HG03108 (cell line): ENCODE results near the gene KIF1A.

ENCODE experiments used
- ATAC-seq: cut with Tn5 transposase; IDR thresholded peaks from one replicate; pipeline ENCODE4 v1.9.1; 2021; ENCODE audit warnings: moderate library complexity; ENCODE audit not compliant: unreplicated experiment

Gene KIF1A

DNA sequence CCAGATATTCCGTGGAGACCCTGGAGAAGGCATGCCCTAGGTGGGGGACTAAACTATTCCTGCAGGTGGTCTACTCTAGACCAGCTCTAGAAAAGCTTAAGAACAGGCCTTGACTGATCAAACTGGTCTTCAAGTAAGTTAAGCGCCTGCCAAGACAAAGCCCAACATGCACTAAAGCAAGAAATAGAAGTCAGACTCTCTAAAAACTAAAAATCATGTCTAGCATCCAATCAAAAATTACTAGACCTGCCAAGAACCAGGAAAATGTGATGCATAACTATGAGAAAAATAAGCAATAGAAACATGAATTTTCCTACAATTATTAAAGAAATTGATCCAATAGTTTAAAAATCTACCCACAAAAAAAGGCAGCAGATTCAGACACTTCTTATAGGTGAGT is 13.6 kb downstream of the KIF1A start:
- no peak for ATAC-seq

DNA sequence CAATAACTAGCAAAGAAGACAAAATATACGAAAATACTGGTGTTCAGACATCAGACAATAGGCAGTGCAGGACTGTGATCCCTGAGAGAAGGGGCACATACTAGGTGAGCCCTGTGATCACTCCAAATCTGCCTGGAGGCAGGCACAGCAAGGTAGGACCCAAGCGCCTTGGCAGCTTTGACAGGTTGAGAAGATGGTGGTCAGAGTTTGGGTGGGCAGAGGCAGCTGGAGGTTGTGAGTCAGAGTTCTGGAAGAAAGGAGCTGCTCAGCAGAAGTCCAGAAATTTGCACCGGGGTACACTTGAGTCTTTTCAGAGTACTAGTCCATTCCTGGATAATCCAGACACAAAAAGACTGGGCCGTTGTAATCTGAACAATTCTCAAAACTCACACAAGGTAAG is 14.0 kb downstream of the KIF1A start:
- ATAC-seq, result no peak

DNA sequence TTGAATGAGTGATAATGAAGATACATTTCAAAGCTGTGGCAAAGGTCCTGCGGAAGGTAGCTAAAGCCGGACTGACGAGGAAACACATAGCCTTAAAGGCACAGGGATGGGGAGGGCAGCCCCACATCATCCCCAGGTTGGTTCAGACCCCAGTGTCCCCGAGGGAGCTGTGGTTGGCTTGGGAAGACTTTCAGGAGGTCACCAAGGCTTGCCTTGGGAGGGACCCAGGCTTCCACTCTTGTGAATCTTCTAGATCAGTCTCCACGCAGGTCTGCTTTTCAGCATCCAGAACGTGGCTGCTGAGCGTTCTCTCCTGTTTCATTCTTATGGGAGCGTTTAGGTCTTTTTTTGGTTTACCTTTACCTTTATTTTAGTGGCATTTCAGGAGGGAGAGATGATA is 16.8 kb downstream of the KIF1A start:
- ATAC-seq, result no peak

DNA sequence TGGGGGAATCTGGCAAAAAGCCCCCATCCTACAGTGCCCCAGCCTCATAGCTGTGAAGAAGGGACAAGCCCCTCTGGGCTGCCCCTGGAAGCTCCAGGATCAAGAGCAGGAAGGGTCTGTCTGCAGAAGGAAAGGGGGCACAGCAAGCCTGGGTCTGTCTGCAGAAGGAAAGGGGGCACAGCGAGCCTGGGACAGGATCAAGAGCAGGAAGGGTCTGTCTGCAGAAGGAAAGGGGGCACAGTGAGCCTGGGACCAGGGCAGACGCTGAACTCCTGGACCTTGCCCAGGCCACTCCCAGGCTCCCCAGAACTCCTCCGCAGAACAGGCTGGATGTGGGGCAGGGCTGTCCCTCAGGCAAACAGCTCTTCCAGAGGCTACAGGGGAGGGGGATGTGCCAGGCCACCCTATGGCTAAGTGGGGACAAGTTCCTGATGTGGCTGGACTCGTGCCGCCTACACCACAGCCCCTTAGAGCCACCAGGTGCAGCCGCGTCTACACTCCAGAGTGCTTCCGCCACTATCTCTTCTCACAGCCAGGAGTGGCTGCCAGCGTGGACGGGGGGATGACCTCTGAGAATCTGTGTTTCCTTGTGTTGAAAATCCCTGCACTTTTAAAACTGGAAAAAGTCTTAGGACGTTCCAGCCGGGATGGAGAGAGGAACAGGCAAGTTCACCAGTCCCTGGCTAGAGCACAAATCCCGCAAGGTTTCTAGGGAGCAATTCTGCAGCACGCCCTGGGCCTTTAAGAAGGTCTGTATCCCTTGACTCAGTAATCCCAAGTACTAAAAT is 20.8 kb downstream of the KIF1A start:
- no peak for ATAC-seq

DNA sequence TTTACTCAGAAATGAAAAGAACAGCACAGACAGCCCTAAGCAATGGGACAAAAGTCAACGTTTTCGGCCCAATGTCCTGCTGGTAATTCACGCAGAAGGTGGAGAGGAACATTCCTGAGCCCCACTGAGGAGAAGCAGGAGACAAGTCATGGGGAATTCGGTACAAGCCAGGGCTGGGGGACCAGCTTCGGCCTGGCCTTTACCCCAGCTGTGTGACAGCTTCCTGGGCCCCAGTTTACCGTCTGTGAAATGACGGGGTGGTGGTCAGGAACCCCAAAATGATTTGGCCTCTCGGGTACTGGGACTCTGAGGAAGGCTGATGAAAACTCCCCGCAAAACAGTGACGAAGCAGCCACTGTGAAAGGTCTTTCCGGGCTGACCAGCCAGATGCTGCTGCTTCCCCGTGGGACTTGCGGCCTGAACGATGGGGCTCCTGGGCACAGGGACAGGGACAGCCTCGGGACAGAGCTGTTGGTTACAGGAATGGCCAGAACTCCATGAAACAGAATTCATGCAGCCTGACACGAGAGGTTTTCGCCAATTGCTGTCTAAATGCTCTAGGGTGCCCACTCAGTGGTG is 21.6 kb downstream of the KIF1A start:
- no peak for ATAC-seq

DNA sequence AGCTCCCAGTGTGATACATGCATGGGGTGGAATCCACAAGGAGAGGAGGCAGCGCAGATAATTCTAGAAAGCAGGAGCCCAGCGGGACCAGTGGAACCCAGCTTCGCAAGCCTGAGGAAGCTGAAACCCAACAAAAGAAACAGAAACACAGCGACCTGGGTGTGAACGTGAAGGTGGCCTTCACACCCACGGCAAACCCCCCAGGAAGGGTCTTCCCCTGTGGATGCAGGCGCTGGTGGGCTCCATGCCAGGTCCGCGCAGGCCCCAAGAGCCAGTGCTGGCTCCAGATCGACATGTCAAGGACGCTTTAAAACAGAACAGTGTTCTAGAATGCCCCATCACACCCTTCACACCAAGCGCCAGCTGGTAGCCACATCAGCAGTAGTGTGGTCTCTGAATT is 22.1 kb downstream of the KIF1A start:
- ATAC-seq, result no peak

DNA sequence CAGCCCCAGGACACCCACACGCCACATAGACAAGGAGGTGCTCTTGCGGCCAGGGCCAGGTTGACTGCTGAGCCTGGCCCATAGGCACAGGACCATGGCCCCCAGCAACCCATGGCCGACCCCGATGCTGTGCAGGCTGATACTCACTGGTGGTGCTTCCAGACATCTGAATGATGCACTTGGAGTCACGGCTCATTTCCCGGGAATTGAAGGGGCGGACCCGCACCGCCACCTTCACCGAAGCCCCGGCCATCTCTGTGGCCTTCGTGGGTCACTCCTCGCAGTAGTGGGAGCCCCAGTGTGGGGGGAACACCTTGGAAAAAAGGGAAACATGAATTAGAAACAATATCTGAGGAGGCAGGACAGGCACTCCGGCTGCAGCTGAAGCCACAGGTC is 22.5 kb downstream of the KIF1A start:
- ATAC-seq, result no peak

DNA sequence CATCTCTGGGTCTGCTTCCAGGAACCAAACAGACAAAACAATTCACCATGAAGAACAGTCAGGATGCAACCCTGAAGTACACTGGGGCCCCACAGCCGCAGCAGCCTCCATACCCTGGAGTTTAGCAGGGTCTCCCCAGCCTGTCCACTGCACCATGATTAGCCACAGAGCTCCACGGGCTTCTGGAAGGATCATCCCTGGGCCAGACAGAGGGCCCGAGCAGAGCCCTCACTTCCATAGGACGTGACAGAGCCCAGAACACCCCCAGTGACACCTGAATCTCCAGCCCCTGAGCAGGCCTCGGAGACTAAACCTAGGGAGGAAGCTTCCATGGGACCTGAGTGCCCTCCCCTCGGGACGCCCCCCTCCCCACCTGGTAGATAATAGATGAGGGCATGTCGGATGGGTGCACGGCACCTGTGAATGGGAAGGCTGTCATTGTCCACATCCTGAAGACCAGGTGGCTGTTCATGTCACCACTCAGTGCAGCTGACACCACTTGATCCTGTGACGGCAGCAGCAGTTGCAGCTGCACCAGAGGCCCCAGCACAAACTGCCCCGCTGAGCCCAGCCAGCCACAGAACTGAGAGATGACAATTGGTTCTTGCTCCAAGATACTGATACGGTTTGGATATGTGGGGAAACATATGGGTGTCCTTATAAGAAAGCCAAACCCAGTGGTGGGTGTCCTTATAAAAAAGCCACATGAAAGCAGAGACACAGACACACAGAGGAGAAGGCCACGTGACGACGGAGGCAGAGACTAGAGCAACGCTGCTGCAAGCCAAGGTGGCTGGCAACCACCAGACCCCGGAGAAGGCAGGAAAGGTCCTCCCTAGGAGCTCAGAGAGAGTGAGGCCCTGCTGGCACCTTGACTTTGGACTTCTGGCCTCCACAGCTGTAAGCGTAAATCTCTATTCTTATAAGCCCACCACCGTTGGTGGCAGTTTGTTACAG is 23.2 kb downstream of the KIF1A start:
- ATAC-seq, result no peak

DNA sequence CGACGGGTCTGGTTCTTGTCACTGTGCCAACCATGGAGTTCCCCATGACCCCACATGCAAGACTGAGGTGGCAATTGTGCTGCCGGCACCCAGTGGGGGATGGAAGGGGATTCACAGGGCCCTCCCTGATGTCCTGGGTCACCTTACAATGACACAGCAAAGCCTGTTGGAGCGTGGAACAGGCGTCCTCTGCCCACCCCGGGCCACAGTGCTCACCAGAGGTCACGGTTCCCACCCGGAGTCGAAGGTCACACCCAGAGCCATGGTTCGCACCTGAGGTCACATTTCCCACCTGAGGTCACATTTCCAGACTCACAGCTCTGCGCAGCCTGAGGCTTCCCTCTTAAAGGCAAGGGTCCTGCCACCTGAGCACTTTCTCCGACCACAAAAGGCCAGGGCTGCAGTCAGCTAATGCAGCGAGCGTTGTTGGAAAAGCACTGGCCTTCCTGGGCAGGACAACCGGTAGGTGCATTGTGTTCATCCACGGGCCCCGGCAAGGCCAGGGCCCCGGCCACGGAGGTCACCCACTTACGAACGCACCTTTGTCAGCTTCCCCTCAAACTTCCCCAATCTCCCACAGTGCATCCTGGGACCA is 24.0 kb downstream of the KIF1A start:
- ATAC-seq, result no peak

DNA sequence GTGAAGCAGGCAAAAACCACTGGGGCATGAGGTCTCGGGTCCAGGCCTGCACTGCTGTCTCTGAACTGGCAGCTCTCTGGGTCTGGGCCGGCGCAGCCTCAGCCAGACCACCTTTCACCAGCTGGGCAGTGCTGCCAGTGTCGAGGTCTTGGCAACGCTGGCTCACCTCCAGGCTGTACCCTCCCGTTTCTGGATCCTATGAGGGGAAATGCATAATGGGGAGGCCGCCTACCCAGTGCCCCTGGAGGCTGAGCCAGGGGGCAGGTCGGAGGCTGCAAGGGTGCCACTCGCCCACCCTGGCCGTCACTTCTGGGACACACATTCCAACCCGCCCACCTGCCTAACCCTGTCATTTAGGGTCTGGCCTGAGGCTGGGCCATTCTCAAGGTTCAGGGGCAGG is 24.6 kb downstream of the KIF1A start:
- ATAC-seq, result no peak

DNA sequence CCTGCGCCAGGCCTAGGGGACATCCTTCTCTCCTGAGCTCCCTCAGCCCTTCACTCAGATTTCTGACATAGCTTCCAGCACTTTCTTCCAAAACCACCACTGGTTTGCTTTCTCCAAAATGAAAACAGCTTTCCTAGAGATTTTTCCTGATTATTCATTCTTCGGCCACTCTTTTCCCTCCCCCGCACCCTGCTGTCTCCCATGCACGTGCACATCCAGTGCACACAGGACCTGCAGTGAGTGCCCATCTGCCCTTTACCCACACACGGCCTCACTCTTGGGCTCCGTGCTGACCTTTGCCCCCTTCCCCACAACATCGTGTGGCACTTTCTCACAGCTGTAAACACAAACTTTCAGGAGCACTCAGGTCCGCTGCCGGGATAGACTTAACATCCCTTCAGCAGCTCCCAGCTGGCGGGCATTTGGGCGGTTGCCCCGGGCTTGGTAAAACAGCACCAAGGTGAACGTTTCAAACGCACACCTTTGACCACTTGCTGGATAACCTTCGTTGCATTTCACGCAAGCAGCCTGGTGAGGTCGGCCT is 25.8 kb downstream of the KIF1A start:
- no peak for ATAC-seq

DNA sequence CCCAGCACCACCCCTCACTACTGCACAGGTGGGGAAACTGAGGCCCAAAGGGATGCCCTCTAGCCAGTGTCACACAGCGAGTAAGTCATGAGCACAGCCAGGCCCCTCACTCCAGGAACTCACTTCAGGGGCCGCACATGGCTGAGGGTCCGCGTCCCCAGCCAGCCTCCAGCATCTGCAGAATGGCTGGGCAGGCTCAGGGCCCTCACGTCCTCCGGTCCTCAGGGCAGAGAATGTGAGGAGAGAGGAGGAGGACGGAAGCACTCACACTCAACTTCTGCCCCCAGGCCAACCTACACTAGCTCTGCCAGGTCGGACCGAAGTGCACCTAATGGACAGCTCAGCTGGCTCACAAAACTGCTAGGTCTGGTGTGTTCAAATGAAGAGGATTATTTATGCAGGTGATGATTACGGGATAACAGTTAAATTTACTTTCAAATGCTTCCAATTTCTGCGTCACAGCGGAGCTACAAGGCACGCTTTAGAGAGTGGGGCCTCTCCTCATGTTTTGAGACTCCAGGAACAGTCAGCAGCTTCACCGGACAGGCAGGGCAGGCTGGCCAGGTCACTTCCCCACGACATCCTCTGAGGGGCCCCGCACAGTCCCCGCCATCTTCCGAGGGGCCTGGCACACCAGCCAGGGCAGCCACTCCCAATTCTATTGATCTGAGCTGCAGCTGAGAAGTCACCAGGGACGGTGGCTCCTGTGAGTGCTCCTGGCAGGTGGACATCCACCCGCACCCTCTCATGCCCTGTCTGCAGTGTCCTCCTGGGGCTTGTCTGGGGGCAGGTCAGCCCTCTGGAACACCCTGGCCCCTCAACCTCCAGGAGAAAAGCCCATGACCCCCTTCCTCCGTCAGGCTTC is 26.5 kb downstream of the KIF1A start:
- no peak for ATAC-seq

DNA sequence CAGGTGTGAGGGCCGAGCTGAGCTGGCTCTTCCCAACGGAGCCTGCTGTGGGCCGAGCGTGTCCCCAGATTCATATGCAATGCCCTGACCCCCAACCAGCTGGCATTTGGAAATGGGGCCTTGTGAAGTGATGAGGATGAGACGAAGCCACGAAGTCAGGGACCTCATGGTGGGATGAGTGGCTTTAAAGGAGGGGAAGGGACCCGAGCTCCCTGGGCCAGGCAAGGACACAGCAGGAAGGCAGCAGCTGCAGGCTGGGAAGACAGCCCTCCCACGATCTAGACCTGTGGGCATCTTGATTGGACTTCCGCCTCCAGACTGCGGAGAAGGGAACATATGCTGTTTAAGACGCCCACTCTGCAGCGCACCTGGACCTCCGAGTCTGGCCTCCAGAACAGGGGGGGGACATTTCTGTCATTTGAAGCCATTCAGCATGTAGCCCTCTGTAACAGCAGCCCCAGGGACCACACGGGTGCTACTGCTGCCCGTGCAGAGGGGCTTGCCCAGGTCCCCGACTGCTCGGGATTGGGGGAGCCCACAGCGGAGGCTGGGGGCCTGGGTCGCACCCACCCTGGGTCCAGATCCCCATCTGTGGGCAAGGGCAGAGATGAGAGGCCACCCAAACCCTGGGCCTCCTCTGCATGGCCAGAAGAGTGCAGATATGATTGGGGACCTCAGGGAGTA is 27.2 kb downstream of the KIF1A start:
- ATAC-seq, result no peak

DNA sequence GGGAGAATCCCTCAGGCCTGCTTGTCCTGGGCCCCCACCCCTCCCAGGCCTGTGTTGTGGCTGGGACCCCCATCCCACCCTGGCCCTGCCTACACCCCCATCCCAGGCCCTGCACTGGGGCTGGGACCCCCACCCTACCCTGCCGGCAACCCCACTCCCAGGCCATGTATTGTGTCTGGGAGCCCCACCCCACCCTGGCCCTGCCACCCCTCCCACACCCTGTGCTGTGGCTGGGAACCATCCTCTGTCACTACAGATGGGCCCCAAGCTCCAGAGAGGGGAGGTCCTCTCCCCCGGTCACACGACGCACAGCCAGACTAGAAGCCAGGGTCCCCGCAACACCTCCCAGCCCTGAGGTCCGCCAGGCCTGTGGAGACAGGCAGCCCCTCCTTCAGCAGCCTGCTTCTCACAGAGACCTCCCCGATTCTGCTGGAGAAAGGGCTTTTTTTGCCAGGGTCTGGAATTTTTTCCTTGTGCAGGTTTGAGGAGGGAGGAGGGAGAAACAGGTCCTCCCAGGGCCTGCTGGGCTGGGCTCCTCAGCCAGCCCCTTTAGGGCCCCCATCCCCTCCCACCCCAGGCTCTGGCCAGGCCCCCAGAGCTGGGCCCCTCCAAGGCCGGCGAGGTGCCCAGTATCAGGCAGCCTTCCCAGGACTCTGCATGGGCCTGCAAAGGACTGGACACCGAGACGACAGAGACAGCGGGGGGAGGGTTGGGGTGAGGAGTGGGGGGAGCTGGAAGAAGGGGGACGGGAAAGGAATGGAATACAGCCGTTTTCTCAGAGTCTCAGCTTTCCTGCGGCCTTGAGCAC is 28.0 kb downstream of the KIF1A start:
- ATAC-seq, result no peak

DNA sequence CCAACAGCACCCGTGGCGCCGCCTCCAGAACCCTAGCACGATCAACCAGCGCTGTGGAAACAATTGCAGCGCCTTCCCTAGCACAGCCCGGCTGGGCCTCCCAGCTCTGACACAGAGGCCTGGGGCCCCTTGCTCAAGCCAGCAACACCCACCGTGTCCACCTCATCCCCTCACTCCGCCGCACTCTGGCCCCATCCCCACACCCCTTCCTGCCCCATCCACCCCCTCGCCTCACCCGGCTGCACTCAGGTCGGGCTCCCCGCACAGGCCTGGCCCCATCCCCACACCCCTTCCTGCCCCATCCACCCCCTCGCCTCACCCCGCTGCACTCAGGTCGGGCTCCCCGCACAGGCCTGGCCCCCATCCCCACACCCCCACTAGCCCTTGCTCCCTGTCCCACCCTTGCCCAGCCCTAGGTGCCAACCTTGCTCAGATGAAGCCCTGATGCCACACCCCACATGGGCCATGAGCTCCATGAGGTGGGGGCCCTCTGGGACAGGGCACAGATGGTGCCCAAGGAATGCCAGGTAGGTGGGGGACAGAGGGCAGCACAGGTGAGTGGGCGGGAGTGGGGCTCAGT is 28.7 kb downstream of the KIF1A start:
- ATAC-seq, result no peak

DNA sequence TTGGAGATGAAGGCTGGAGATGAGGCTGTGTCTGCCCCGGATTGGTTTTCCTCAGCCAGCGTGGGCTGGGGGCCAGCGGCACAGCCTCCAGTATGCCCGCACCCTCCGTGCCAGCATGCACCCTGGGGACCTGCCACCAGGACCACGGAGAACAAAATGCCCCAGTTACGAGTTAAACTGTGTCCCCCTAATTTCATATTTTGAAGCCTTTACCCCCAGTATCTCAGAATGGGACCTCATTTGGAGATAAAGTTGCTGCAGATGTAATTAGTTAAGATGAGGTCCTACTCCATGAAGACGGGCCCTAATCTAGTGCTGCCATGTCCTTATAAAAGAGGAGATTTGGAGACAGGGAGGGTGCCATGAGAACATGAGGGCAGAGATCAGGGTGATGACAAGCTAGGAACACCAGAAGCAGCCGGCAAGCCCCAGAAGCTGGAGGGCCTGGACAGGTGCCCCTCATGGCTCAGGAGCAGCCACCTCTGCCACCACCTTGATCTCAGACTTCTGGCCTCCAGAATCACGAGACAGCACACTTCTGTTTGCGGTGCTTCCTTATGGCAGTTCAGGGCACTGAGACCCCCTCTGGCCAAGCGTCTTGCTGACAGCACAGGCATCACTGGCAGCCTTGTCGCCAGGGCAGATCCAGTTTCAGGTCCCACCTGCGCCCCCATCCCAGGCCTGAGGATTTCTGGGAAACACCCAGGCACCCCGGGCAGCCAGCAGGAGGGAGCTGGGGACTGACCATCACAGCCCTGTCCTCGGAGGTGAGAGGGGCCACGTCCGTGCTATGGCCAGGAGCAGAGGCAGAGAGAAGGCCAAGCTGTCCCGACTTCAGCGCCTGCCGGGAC is 29.4 kb downstream of the KIF1A start:
- no peak for ATAC-seq
